GM19455 (cell line): Measurements from ENCODE around the gene P2RX6.
"Not testable (repeated sequence)": the region's sequence is repeated elsewhere in the genome, so short reads cannot be mapped to it uniquely, and the experiment has no call there.

Experiments
- ATAC-seq: cut with Tn5 transposase; IDR thresholded peaks from one replicate; pipeline ENCODE4 v1.9.1; 2021; ENCODE audit not compliant: unreplicated experiment

P2RX6 gene

GRCh38 chr22:21030621-21031544 is 15.9 kb downstream of the P2RX6 start:
- ATAC-seq, result no peak

GRCh38 chr22:21031545-21032036 is 16.6 kb downstream of the P2RX6 start:
- no peak for ATAC-seq

- no peak for ATAC-seq
Measured at GRCh38 chr22:21032037-21032867, 17.3 kb downstream of the P2RX6 start, which contains the start of gene SLC7A4. SLC7A4 (minus strand) TSS chr22:21032561; CDS start chr22:21031812, 749 bp downstream.

- no peak for ATAC-seq
Measured at GRCh38 chr22:21032868-21033688, 18.1 kb downstream of the P2RX6 start.

GRCh38 chr22:21033895-21034294 is 18.9 kb downstream of the P2RX6 start:
- ATAC-seq, result no peak

DNA sequence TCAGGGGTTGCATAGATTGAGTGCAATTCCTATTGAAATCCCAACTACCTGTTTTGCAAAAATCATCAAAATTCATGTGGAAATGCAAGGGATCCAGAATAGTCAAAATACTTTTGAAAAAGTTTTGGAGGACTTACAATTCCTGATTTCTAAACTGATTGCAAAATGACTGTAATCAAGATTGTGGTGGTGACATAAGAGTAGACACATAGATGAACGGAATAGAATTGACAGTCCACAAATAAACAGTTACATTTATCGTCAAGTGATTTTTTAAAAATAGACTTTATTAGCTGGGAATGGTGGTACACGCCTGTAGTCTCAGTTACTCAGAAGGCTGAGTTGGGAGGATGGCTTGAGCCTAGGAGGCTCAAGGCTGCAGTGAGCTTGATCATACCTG is 20.0 kb downstream of the P2RX6 start:
- no peak for ATAC-seq

- ATAC-seq, result no peak
Measured at GRCh38 chr22:21038405-21038804, 23.4 kb downstream of the P2RX6 start.

- ATAC-seq, result not testable (repeated sequence)
Measured at GRCh38 chr22:21039158-21039557, 24.2 kb downstream of the P2RX6 start.

- no peak for ATAC-seq
Measured at GRCh38 chr22:21041937-21042336, 27.0 kb downstream of the P2RX6 start.

GRCh38 chr22:21042978-21043859 is 28.3 kb downstream of the P2RX6 start:
- no peak for ATAC-seq

GRCh38 chr22:21043860-21044535 is 29.0 kb downstream of the P2RX6 start:
- ATAC-seq, result no peak

- no peak for ATAC-seq
Measured at GRCh38 chr22:21044931-21045584, 30.1 kb downstream of the P2RX6 start.

- peak; percentile 83 for ATAC-seq
Measured at GRCh38 chr22:21045585-21046294, 30.8 kb downstream of the P2RX6 start, which contains the start of gene LRRC74B. LRRC74B (plus strand) TSS chr22:21045946; CDS start chr22:21045987, 41 bp downstream.

- no peak for ATAC-seq
Measured at GRCh38 chr22:21047035-21047661, 32.2 kb downstream of the P2RX6 start.

DNA sequence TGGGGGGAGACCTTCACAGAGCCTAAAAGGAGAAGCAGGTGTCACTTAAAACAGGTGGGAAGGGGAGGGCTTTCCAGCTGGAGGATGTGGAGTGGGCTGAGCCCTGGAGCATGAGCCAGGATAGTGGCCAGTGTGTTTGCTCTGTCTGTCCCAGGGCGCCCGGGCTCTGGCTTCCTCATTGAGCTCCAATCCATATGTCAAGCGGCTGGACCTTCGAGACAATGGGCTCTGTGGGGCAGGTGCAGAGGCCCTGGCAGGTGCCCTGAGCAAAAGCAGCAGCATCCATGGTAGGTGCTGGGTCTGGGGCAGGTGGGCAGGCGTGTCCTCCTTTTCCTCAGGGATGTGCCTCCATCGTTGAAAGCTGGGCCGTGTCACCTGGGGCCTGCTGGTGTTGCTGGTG is 32.8 kb downstream of the P2RX6 start:
- ATAC-seq, result no peak

- ATAC-seq, result not testable (repeated sequence)
Measured at GRCh38 chr22:21048448-21048847, 33.5 kb downstream of the P2RX6 start.

DNA sequence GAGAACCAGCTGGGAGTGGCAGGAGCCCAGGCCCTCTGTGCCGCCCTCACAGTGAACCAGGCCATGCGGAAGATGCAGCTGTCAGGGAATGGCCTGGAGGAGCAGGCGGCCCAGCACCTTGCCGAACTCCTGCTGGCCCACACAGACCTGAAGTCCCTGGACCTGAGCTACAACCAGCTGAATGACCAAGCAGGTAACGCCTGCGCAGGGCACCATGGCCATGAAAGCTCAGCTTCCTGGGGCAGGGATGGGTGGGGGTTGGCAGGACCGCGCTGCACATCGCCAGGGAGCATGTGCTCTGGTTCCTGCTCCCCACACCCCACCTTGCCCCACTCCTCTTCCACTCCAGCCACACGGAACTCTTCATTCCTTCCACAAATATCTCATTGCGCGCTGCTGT is 34.0 kb downstream of the P2RX6 start:
- ATAC-seq, result not testable (repeated sequence)
